NB4 (cell line): ENCODE measurements around the gene DUSP19.

Experiments used
- DNase-seq: peaks from one replicate; pipeline ENCODE4 v3.0.0; 2010; ENCODE audit warnings: low read depth
- H3K4me3 ChIP-seq: one replicate; pipeline ENCODE4 v1.5.1; 2011; ENCODE audit warnings: mild to moderate bottlenecking, low read depth, low read length, moderate library complexity
- MYC ChIP-seq: IDR thresholded peaks from 2 replicates; pipeline ENCODE4 v1.6.1; 2011; ENCODE audit warnings: low read depth, low read length
- POLR2A ChIP-seq: IDR thresholded peaks from 2 replicates; pipeline ENCODE4 v1.6.1; 2011; ENCODE audit warnings: mild to moderate bottlenecking; ENCODE audit not compliant: insufficient read length; ENCODE audit errors: extremely low read depth
- TF ChIP-seq, protein P1 (sequence below): IDR thresholded peaks from 2 replicates; pipeline ENCODE4 v1.6.1; 2011; ENCODE audit warnings: low read depth, low read length
- TF ChIP-seq, protein P2 (sequence below): IDR thresholded peaks from one replicate; pipeline ENCODE4 v1.5.1; 2012; ENCODE audit warnings: low read depth, low read length

The DUSP19 gene

GRCh38 chr2:183078464-183079138, at the start of gene DUSP19:
TSS of gene DUSP19 (plus strand) at chr2:183078747. CDS start at chr2:183078934, 187 bp downstream.
- peak; percentile 27 for TF ChIP-seq POLR2A
- TF ChIP-seq, protein P1, sequence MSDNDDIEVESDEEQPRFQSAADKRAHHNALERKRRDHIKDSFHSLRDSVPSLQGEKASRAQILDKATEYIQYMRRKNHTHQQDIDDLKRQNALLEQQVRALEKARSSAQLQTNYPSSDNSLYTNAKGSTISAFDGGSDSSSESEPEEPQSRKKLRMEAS, result no peak
- DNase-seq, result peak; percentile 91
- H3K4me3 ChIP-seq, result peak within 1 kb of the TSS; percentile 89

GRCh38 chr2:183029219-183029618, 49.3 kb upstream of the DUSP19 start:
- TF ChIP-seq, protein P1, result no peak
- TF ChIP-seq, protein P2, sequence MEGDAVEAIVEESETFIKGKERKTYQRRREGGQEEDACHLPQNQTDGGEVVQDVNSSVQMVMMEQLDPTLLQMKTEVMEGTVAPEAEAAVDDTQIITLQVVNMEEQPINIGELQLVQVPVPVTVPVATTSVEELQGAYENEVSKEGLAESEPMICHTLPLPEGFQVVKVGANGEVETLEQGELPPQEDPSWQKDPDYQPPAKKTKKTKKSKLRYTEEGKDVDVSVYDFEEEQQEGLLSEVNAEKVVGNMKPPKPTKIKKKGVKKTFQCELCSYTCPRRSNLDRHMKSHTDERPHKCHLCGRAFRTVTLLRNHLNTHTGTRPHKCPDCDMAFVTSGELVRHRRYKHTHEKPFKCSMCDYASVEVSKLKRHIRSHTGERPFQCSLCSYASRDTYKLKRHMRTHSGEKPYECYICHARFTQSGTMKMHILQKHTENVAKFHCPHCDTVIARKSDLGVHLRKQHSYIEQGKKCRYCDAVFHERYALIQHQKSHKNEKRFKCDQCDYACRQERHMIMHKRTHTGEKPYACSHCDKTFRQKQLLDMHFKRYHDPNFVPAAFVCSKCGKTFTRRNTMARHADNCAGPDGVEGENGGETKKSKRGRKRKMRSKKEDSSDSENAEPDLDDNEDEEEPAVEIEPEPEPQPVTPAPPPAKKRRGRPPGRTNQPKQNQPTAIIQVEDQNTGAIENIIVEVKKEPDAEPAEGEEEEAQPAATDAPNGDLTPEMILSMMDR, result no peak
- TF ChIP-seq POLR2A (no peak), MYC (no peak)
- DNase-seq, result no peak
- H3K4me3 ChIP-seq, result no peak overlapping the region

DNA sequence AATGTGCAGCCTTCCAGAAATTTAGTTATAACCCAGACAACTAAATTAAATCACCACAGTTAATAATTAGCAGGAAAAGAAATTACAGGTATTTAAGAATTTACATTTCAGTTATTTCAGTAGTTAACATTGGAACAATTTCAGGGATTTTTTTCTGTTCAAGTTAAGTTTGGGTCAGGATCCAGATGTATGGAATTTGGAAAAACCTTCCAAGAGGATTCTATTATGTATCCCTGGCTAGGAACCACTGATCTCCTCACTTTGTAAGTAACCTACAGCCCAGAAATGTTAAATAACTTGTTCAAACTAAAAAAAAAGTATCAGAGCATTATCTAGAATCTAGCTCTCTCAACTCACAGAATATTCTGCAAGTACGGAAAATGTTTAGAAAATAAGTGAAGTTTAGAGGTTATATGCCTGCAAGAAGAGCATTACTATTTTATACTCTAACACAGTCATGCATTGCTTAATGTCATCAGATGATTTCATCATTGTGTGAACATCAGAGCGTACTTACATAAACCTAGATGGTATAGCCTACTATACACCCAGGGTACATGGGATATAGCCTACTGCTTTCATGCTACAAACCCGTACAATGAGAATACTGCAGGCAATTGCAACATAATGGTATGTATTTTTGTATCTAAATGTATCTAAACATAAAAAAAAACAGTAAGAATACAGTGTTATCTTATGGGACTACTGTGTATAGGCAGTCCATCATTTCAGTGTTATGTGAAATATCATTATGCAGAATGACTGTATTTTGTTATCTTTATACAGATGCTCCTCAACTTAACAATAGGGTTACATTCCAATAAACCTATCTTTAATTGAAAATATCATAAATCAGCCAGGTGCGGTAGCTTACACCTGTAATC, 46.4 kb upstream of the DUSP19 start:
- peak; percentile 24 for DNase-seq
- H3K4me3 ChIP-seq, result no peak overlapping the region
- TF ChIP-seq, protein P2, result no peak
- TF ChIP-seq POLR2A, result no peak
- TF ChIP-seq, protein P1, result no peak
- no peak for TF ChIP-seq MYC

- TF ChIP-seq, protein P2, result no peak
- TF ChIP-seq POLR2A, result no peak
- no peak for TF ChIP-seq MYC
- TF ChIP-seq, protein P1, result no peak
- H3K4me3 ChIP-seq, result no peak overlapping the region
- no peak for DNase-seq
Measured at GRCh38 chr2:183033951-183034350, 44.6 kb upstream of the DUSP19 start.

DNA sequence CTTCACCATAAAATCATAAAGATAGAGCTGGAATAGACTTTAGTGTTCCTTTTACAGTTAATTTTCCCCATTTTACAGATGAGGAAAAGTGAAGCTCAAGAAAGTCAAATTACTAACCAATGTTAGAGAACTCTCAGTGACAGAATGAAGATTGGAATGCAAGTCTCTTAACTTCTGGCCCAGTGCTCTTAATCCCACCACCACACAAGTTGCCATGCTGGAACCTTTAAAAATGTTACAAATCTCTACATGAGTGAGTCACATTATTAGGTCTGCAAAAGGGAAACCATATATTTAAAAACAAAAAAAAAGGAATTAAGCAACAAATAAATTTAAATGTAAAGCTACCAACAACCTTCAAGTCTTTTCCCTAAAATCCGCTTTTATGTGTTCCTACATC, 43.7 kb upstream of the DUSP19 start:
- DNase-seq, result no peak
- no peak overlapping the region for H3K4me3 ChIP-seq
- TF ChIP-seq MYC (no peak), POLR2A (no peak)
- TF ChIP-seq, protein P2, result no peak
- TF ChIP-seq, protein P1, result no peak
